Stimulated activated CD8-positive, alpha-beta memory T cell treated with anti-CD3 and anti-CD28 coated beads, Interleukin-4, amount 100 ng/mL, for 1 hour (primary cell): ENCODE results near the gene HPDL.
"Not testable (repeated sequence)": the region's sequence is repeated elsewhere in the genome, so short reads cannot be mapped to it uniquely, and the experiment has no call there.

Experiments
- DNase-seq, 2 donors: peaks; one replicate each; pipeline ENCODE4 v3.0.0-alpha.2; 2020; ENCODE audit warnings: low read depth in 2 of 2, low spot score in 1 of 2

Gene HPDL

DNA sequence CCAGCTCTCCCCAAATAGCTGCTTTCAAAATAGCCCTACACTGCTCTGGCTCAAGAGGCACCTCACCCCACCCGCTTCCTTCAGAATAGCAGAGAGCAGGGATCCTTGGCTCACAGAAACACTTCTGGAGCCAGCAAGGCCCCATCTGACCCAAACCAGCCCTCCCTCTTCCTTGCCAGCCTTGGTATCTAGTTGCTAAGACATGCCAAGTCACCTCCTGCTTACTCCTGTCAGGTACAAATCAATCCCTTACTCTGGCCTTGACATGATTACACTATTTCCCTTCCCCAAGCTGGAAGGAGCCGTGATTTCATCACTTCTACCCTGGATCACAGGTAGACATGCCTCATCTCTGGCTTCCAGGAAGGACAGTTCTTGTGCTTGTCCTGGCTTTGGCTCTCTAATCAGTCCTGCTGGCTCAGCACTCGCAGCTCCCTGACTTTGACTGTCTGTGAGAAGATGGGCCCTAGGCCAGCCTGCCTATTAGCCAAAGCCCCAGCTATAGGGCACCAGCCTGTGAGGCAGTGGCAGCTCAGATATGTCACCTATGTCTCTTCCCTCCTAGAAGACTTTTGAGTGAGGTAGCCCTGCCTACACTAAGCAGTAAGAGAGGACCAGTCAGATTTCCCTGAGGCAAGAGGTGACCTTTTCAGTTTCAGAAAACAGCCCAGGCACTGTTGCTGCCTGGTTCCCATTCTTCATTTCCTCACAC, 22.4 kb downstream of the HPDL start:
- DNase-seq = no peak

DNA sequence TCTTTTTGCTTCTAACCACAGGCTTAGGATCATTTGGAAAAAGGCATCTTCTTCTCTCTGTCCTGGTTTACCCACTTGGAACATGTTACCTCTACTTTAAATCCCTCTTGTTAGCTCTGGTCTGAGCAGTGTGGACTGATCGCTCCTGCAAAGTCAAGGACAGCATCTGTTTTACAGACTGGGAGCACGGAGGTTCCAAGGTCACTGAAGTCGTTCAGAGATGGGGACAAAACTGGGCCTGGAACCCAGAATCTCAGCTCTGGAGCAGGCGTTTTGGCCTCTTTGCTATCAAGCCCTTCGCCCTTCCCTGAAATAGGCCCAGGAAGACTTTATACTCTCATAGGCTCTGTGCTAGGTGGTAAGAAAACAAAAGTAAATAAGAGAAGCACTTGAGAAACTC, 24.8 kb downstream of the HPDL start:
- no peak for DNase-seq

DNA sequence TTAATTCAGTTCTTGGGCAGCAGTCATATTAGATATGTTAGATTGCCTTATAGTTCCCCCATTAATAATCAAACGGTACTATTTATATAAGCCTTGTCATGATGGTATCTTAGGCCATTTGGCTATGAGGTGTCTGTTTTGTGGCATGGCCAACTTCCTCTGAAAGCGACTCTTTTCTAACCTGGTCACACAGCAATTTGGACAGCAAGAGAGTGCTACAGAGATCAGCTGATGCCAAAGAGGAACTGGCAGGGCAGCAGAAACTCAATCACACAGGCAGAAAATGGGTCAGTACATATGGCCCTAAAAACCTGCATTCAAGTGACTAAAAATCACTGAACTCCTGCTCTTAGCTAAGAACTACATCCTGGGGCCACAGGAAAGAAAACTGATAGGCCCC, 27.0 kb downstream of the HPDL start:
- DNase-seq = no peak

DNA sequence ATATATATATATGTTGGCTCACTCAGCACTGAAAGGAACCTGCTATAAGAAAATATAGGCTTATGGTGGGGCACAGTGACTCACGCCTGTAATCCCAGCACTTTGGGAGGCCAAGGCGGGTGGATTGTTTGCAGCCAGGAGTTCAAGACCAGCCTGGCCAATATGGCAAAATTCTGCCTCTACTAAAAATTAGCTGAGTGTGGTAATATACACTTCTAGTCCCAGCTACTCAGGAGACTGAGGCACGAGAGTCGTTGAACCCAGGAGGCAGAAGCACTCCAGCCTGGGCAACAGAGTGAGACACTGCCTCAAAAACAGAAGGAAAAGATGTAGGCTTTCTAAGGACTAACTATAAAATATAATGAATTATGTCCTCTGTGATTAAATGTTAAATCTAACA, 28.1 kb downstream of the HPDL start:
- DNase-seq = no peak

DNA sequence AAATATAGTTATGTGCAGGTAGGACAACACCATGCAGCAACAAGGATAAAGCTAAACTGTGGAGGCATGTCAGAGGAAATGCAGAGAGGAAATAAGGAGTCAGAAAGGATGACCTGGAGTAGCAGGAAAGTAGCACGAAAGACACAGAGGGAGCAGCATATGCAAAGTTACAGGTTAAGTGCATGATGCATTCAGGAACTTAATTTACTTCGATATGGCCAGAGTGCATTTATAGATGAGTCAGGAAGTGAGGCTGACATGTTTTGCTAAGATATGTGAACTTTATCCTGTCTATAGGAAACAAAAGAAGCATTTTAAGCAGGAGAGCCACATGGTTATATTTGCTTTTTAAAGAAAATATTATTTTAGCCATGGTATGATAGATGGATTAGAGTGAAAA, 29.0 kb downstream of the HPDL start:
- no peak for DNase-seq

DNA sequence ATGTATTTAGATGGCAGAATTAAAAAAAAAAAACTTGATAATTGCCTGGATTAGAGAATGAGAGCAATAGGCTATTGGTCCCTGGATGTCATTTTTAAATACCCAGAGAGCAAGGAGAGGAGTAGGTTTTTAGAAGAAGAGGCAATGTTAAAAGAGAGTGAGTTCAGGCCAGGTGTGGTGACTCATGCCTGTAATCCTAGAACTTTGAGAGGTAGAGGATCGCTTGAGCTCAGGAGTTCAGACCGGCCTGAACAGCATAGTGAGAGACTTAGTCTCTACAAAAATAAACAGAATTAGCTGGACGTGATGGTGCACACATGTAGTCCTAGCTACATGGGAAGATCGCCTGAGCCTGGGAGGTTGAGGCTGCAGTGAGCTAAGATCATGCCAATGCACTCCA, 29.5 kb downstream of the HPDL start:
- no peak for DNase-seq

DNA sequence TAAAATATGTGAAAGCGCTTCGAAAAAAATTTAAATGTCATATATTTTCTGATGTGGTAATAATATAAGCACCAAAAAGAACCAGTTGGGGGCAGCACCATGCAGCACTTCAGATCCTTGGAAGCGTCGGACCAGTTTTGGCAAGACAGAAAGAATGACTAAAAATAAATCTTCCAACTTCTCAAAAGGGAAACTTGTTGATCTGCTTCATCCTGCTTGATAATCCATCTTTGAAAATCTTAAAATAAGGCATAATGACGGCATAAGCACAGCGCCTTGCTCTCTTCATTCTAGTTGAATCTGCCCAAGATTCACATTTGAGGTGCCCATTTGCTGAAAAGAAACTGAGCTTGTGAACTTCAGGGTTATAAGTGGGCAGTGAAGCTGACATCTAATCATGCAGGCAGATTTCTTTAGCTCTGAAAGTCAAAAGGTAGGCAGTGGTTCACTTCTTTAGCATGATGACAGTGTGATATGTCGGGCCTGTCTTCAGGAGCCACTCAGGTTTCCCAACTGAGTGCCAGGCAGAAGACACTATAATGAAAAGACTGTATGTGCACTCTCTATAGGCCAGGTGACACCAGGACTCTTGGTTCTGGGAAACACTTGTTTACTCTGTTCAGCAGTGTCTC, 33.3 kb downstream of the HPDL start:
- peak in 1 of 2 donors; percentile 16 for DNase-seq

DNA sequence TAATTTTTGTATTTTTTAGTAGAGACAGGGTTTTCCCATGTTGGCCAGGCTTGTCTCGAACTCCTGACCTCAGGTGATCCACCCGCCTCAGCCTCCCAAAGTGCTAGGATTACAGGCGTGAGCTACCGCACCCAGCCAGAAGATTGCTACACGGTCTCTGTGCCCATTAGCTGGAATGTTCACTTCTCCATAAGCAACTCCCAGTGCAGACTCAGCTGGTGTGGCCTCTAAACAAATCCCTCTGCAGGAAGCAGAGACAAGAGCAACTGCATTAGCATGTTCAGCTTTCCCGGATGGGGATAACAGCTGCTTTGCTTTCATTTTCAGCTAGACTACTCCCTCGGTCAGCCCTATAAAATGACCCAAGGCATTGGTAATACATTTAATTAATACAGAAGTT, 34.3 kb downstream of the HPDL start:
- not testable (repeated sequence) for DNase-seq

DNA sequence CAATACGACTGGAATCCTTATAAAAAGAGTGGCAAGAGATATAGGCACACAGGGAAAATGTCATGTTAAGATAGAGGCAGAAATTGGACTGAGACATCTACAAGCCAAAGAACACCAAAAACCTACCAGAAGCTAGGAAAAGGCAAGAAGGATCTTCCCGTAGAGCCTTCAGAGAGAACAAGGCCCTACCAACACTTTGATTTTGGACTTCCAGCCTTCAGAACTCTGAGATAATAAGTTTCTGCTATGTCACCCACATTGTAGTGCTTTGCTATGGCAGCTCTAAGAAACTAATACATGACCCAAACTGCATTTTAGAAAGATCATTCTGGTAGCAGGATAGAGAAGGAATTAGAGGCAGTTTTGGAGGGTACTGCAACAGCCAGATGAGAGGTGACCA, 37.6 kb downstream of the HPDL start:
- DNase-seq = no peak

DNA sequence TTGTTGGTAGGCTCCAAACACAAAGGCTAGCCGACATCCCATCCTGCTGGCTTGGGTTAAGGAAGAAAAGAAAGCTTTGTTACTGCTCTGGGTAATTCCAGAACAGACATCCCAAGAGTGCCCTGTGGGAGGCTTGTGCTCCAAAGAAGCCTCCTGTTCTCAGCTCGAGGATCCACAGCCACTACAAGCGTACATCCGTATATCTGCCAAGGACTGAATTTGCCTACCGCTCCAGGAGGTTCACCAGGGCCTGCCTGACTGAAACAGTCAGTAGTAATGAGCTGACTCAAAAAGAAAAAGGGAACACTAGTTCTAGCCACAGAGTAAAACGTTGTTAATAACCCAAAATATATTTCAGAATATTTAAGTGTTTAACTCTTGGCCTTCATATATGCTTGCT, 38.4 kb downstream of the HPDL start:
- no peak for DNase-seq

DNA sequence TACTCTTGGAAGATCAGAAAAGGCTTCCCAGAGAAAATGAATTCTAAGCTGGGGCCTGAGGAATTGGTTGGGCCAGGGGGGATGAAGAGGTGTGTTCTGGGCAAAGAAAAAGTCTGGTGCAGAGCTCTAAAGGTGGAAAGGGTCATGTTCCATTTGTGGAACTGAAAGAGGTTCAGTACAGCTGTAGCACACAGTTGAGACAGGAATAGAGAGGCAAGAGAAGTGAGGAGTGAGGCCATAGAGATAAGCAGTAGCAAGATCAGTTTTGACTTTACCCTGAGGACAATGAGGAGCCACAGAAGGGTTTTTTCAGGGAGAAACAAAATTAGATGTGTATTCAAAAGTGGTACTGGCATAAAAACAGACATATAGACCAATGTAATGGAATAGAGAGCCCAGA, 43.9 kb downstream of the HPDL start:
- no peak for DNase-seq

DNA sequence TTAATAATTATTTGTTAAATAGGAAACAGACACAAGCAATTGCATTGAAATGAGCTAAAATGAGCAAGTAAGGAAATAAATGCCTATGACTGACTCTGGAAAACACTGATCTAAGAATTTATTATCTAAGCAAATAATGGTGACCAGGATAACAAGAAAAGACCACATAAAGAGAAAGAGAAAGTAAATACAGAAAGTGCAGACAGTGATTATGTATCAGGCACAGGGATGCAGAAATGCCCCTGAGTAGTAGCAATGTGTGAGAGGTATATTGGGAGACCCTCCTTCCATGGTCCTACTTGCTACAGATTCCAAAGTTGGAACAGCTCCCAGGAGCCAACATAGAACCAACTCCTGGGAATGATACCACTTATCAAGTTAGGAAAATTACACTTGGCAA, 46.9 kb downstream of the HPDL start:
- DNase-seq = no peak

DNA sequence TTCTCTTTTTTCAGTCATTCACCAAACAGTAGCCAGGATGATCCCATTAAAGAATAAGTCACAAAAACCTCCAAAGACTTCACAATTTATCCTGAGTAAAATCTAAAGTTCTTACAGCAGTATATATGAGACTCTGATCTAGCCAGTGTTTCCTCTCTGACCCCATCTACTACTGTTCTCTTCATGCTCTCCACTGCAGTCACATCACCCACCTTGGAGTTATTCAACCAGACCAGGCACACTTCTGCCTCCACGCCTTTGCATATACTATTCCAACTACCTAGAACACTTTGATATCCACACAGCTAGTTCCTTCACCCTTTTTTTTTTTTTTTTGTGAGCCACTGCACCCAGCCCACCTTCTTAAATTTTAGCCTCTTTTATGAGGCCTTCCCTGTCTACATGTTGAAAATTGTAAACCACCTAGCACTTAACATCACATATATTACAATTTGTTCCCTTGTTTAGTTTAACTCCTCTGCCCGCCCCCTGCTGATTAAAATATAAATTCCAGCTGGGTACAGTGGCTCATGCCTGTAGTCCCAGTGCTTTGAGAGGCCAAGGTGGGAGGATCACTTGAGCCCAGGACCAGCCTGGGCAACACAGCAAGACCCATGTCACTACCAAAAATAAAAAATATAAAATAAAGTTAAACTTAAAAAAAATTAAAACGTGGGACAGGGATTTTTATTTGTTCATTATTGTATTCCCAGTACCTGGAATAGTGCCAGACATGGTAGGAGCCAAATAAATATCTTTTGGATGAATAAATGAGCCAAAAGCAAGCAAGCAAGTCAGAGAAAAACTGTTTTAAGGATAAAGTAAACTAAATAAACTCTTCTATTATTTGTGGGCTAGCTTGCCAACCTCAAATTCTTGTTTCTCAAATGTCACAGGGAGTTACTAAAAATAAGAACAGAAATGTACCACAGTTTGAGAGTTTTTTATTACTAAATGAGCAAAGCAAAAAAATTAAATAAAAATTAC, 48.7 kb downstream of the HPDL start:
- no peak for DNase-seq

DNA sequence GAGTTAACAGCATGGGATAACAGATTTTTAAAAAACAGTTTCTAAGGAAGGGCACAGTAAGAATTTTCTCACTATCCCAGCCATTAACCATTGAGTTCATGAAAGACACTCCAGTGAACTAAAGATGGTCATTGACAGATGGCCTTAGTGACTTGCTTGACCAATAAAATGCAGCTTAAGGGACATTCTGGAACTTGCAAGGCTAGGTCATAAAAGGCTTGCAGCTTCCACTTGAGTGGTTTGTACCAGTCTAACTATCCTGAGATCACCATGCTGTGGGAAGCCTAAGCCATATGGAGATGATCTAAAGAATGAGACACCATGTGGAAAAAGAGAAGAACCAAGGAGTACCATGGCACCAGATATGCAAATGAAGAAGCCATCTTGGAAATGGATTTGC, 51.5 kb downstream of the HPDL start:
- DNase-seq = no peak
